Hepatic stellate cell (primary cell): Measurements from ENCODE around the gene SKA2.
A peak's percentile ranks its signal among the peaks of the same experiment; 100 is the strongest.
"Not testable (repeated sequence)": the region's sequence is repeated elsewhere in the genome, so short reads cannot be mapped to it uniquely, and the experiment has no call there.

Source experiments
- DNase-seq: peaks from one replicate; pipeline ENCODE4 v3.0.0; 2011; ENCODE audit warnings: low spot score

Gene SKA2

GRCh38 chr17:59154721-59155438 is at the start of gene SKA2:
Gene SKA2, minus strand, starts transcription at chr17:59155186. Its CDS starts 23 bp downstream, at chr17:59155163.
- peak; percentile 94 for DNase-seq

GRCh38 chr17:59202320-59202719 is 47.3 kb upstream of the SKA2 start:
- DNase-seq, result no peak

GRCh38 chr17:59199398-59199797 is 44.4 kb upstream of the SKA2 start:
- DNase-seq, result no peak

GRCh38 chr17:59193336-59193862 is 38.4 kb upstream of the SKA2 start:
- DNase-seq, result no peak

- no peak for DNase-seq
These were observed 35.8 kb upstream of the SKA2 start for GRCh38 chr17:59190806-59191205.

GRCh38 chr17:59186850-59187249 is 31.9 kb upstream of the SKA2 start:
- DNase-seq, result no peak

GRCh38 chr17:59185997-59186396 is 31.0 kb upstream of the SKA2 start:
- no peak for DNase-seq

GRCh38 chr17:59181481-59181880 is 26.5 kb upstream of the SKA2 start:
- no peak for DNase-seq

- DNase-seq, result no peak
These were observed 25.6 kb upstream of the SKA2 start for GRCh38 chr17:59180626-59181025.

- not testable (repeated sequence) for DNase-seq
These were observed 24.6 kb upstream of the SKA2 start for GRCh38 chr17:59179601-59180000.

GRCh38 chr17:59178266-59178985 is 23.4 kb upstream of the SKA2 start:
- no peak for DNase-seq

GRCh38 chr17:59175076-59175475 is 20.1 kb upstream of the SKA2 start:
- no peak for DNase-seq

- DNase-seq, result no peak
These were observed 19.7 kb upstream of the SKA2 start for GRCh38 chr17:59174671-59175070.

GRCh38 chr17:59172436-59173004 is 17.5 kb upstream of the SKA2 start:
- DNase-seq, result no peak

- DNase-seq, result no peak
These were observed 12.6 kb upstream of the SKA2 start for GRCh38 chr17:59167571-59168001.

- peak; percentile 25 for DNase-seq
These were observed 11.0 kb upstream of the SKA2 start for GRCh38 chr17:59165933-59166342.

GRCh38 chr17:59161477-59161876 is 6.5 kb upstream of the SKA2 start:
- no peak for DNase-seq

- DNase-seq, result no peak
These were observed 5.4 kb upstream of the SKA2 start for GRCh38 chr17:59160157-59161025.

GRCh38 chr17:59155439-59156177 is 622 bp upstream of the SKA2 start, which contains the start of gene PRR11:
Gene PRR11, plus strand, starts transcription at chr17:59155746. Its CDS starts 14,007 bp downstream, at chr17:59169753.
- peak; percentile 93 for DNase-seq

GRCh38 chr17:59154292-59154720 is 680 bp downstream of the SKA2 start:
- DNase-seq, result peak; percentile 23

- DNase-seq, result no peak
These were observed 2.1 kb downstream of the SKA2 start for GRCh38 chr17:59152925-59153324.
